HepG2 (cell line): Measurements from ENCODE around the gene SNX10. TPM values are rescaled to one million over a fixed set of nuclear protein-coding genes. Genes with fewer than 3 reads are reported as not detected.

Experiments used
- ADNP ChIP-seq: sonication (generic); formaldehyde crosslinking; IDR thresholded peaks from 2 replicates; pipeline ENCODE4 v1.4.0; 2020; ENCODE audit warnings: missing genetic modification reagents
- HDAC1 ChIP-seq: sonication (generic); formaldehyde crosslinking; IDR thresholded peaks from 2 replicates; pipeline ENCODE4 v1.5.1; 2020; ENCODE audit warnings: mild to moderate bottlenecking, missing genetic modification reagents
- HOMEZ ChIP-seq: IDR thresholded peaks from 2 replicates; pipeline ENCODE4 v1.6.1; 2016; ENCODE audit warnings: low read depth
- IRF9 ChIP-seq: sonication (generic); formaldehyde crosslinking; IDR thresholded peaks from 2 replicates; pipeline ENCODE4 v1.8.0; 2022; ENCODE audit warnings: missing genetic modification reagents, mild to moderate bottlenecking, borderline replicate concordance
- ISL2 ChIP-seq: sonication (generic); formaldehyde crosslinking; IDR thresholded peaks from 2 replicates; pipeline ENCODE4 v1.5.0; 2020; ENCODE audit warnings: missing genetic modification reagents
- KLF9 ChIP-seq: IDR thresholded peaks from 2 replicates; pipeline ENCODE4 v1.6.1; 2016; ENCODE audit warnings: low read depth
- KMT2A ChIP-seq: sonication (generic); formaldehyde crosslinking; IDR thresholded peaks from 2 replicates; pipeline ENCODE4 v1.4.0; 2020; ENCODE audit warnings: missing genetic modification reagents
- MATR3 ChIP-seq: sonication (generic); formaldehyde crosslinking; IDR thresholded peaks from 2 replicates; pipeline ENCODE4 v1.4.0; 2020; ENCODE audit warnings: missing genetic modification reagents
- MIER2 ChIP-seq: IDR thresholded peaks from 2 replicates; pipeline ENCODE4 v1.6.1; 2016; ENCODE audit warnings: missing biosample characterization, missing genetic modification reagents
- NCOR1 ChIP-seq: fragments of 200-600 bp; sonication (generic); IDR thresholded peaks from 2 replicates; pipeline ENCODE4 v1.7.0; 2017; ENCODE audit warnings: antibody characterized with exemption, low read length, borderline replicate concordance
- PHF21A ChIP-seq: sonication (generic); formaldehyde crosslinking; IDR thresholded peaks from 2 replicates; pipeline ENCODE4 v1.5.0; 2020; ENCODE audit warnings: mild to moderate bottlenecking, missing genetic modification reagents
- PRMT3 ChIP-seq: sonication (generic); formaldehyde crosslinking; IDR thresholded peaks from 2 replicates; pipeline ENCODE4 v1.8.1; 2022; ENCODE audit warnings: low read depth, mild to moderate bottlenecking, moderate library complexity, missing genetic modification reagents, borderline replicate concordance
- RXRA ChIP-seq: sonication (generic); formaldehyde crosslinking; IDR thresholded peaks from 2 replicates; pipeline ENCODE4 v1.5.1; 2020; ENCODE audit warnings: missing genetic modification reagents
- ZNF234 ChIP-seq: sonication (generic); formaldehyde crosslinking; conservative IDR thresholded peaks from 2 replicates; pipeline ENCODE4 v1.5.1; 2020; ENCODE audit warnings: mild to moderate bottlenecking, missing genetic modification reagents
- ZNF263 ChIP-seq: sonication (generic); formaldehyde crosslinking; IDR thresholded peaks from 2 replicates; pipeline ENCODE4 v1.4.0; 2020; ENCODE audit warnings: missing genetic modification reagents
- ZNF34 ChIP-seq: sonication (generic); formaldehyde crosslinking; IDR thresholded peaks from 2 replicates; pipeline ENCODE4 v1.4.0; 2020; ENCODE audit warnings: mild to moderate bottlenecking, missing genetic modification reagents, borderline replicate concordance
- polyA plus RNA-seq, 8 experiments: library from polyadenylated mRNA; depleted of rRNA in 3 of 8; stranded (reverse) in 7 of 8; unstranded in 1 of 8; fragments of >200 nt; fragmentation: Illumina TruSeq in 4 of 8; extraction: Trizol in 4 of 8; gene quantifications; 2 replicates each; pipeline versions ENCODE4 v1.2.1 to v1.2.3, GENCODE V29; 2011 to 2016; ENCODE audit warnings: low read depth in 4 of 8, missing spikeins in 1 of 8, mixed read lengths in 1 of 8; ENCODE audit not compliant: insufficient read depth in 1 of 8
- total RNA-seq, 5 experiments: library from RNA; depleted of rRNA; stranded (reverse); fragments of >200 nt; fragmentation: Illumina TruSeq; extraction: Trizol; gene quantifications; 2 replicates each; pipeline ENCODE4 v1.2.3, GENCODE V29; 2016; ENCODE audit warnings: low read depth in 1 of 5
- TF ChIP-seq, protein P1 (sequence below): sonication (generic); formaldehyde crosslinking; IDR thresholded peaks from 2 replicates; pipeline ENCODE4 v1.4.0; 2020; ENCODE audit warnings: missing genetic modification reagents
- TF ChIP-seq, protein P2 (sequence below): sonication (generic); formaldehyde crosslinking; conservative IDR thresholded peaks from 2 replicates; pipeline ENCODE4 v1.4.0; 2020; ENCODE audit warnings: missing genetic modification reagents
- TF ChIP-seq, protein P3 (sequence below): sonication (generic); formaldehyde crosslinking; IDR thresholded peaks from 2 replicates; pipeline ENCODE4 v1.8.0; 2022; ENCODE audit warnings: missing genetic modification reagents, mild to moderate bottlenecking, moderate library complexity, borderline replicate concordance

The SNX10 gene
- total and polyA plus RNA-seq, 2 of the 13 experiments (the other 11 are each of a cell fraction or from before 2014, with no cell fraction given): 26.0 to 27.6 TPM

- TF ChIP-seq ISL2 (CRISPR knock-in tag) (peak; percentile 40; the same call in 1 of the 2 replicates), ZNF263 (CRISPR knock-in tag) (peak; percentile 90), KMT2A (no peak), PRMT3 (CRISPR knock-in tag) (no peak; the same call in 1 of the 2 replicates), IRF9 (CRISPR knock-in tag) (0 out of 2 replicates have a peak, but pooled peaks have one; percentile 39), PHF21A (peak; percentile 75; the same call in 1 of the 2 replicates), RXRA (CRISPR knock-in tag) (no peak), HOMEZ (CRISPR knock-in tag) (0 out of 2 replicates have a peak, but pooled peaks have one; percentile 13), MIER2 (CRISPR knock-in tag) (no peak), ZNF234 (CRISPR knock-in tag) (no peak), ADNP (CRISPR knock-in tag) (no peak), ZNF34 (CRISPR knock-in tag) (no peak), NCOR1 (peak; percentile 31; the same call in 1 of the 2 replicates), KLF9 (no peak), HDAC1 (peak; percentile 69; the same call in 1 of the 2 replicates), MATR3 (CRISPR knock-in tag) (no peak)
- TF ChIP-seq, protein P1, sequence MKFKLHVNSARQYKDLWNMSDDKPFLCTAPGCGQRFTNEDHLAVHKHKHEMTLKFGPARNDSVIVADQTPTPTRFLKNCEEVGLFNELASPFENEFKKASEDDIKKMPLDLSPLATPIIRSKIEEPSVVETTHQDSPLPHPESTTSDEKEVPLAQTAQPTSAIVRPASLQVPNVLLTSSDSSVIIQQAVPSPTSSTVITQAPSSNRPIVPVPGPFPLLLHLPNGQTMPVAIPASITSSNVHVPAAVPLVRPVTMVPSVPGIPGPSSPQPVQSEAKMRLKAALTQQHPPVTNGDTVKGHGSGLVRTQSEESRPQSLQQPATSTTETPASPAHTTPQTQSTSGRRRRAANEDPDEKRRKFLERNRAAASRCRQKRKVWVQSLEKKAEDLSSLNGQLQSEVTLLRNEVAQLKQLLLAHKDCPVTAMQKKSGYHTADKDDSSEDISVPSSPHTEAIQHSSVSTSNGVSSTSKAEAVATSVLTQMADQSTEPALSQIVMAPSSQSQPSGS (CRISPR knock-in tag): no peak
- TF ChIP-seq, protein P2, sequence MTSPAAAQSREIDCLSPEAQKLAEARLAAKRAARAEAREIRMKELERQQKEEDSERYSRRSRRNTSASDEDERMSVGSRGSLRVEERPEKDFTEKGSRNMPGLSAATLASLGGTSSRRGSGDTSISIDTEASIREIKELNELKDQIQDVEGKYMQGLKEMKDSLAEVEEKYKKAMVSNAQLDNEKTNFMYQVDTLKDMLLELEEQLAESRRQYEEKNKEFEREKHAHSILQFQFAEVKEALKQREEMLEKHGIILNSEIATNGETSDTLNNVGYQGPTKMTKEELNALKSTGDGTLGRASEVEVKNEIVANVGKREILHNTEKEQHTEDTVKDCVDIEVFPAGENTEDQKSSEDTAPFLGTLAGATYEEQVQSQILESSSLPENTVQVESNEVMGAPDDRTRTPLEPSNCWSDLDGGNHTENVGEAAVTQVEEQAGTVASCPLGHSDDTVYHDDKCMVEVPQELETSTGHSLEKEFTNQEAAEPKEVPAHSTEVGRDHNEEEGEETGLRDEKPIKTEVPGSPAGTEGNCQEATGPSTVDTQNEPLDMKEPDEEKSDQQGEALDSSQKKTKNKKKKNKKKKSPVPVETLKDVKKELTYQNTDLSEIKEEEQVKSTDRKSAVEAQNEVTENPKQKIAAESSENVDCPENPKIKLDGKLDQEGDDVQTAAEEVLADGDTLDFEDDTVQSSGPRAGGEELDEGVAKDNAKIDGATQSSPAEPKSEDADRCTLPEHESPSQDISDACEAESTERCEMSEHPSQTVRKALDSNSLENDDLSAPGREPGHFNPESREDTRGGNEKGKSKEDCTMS (CRISPR knock-in tag): no peak
- TF ChIP-seq, protein P3, sequence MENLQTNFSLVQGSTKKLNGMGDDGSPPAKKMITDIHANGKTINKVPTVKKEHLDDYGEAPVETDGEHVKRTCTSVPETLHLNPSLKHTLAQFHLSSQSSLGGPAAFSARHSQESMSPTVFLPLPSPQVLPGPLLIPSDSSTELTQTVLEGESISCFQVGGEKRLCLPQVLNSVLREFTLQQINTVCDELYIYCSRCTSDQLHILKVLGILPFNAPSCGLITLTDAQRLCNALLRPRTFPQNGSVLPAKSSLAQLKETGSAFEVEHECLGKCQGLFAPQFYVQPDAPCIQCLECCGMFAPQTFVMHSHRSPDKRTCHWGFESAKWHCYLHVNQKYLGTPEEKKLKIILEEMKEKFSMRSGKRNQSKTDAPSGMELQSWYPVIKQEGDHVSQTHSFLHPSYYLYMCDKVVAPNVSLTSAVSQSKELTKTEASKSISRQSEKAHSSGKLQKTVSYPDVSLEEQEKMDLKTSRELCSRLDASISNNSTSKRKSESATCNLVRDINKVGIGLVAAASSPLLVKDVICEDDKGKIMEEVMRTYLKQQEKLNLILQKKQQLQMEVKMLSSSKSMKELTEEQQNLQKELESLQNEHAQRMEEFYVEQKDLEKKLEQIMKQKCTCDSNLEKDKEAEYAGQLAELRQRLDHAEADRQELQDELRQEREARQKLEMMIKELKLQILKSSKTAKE (CRISPR knock-in tag): no peak
These were observed 56.7 kb downstream of the SNX10 start (continued) for GRCh38 chr7:26348234-26348851.
